CD4-positive, alpha-beta T cell treated with Interleukin-1 beta for 1 hour (primary cell): ENCODE measurements around the gene IDH2.
A peak's percentile ranks its signal among the peaks of the same experiment; 100 is the strongest.
"Not testable (repeated sequence)": the region's sequence is repeated elsewhere in the genome, so short reads cannot be mapped to it uniquely, and the experiment has no call there.

Experiments
- DNase-seq, 2 donors: peaks; one replicate each; pipeline ENCODE4 v3.0.0-alpha.2; 2020 to 2022

Gene IDH2

GRCh38 chr15:90101969-90102890 lies at the start of gene IDH2:
Gene IDH2 (minus strand): TSS chr15:90102468. CDS start chr15:90102390, 78 bp downstream.
- peak; percentile 71 for DNase-seq

- not testable (repeated sequence) for DNase-seq
These were observed 48.3 kb upstream of the IDH2 start for GRCh38 chr15:90150551-90150950.

GRCh38 chr15:90149609-90150340 lies 47.5 kb upstream of the IDH2 start:
- DNase-seq = no peak

- DNase-seq = not testable (repeated sequence)
These were observed 44.0 kb upstream of the IDH2 start for GRCh38 chr15:90146198-90146761.

- no peak for DNase-seq
These were observed 43.5 kb upstream of the IDH2 start for GRCh38 chr15:90145761-90146160.

- no peak for DNase-seq
These were observed 43.0 kb upstream of the IDH2 start for GRCh38 chr15:90145259-90145658.

GRCh38 chr15:90143166-90143655 lies 40.9 kb upstream of the IDH2 start:
- DNase-seq = peak; percentile 63 to 67

- DNase-seq = peak; percentile 44 to 58
These were observed 40.2 kb upstream of the IDH2 start for GRCh38 chr15:90142216-90143165.

GRCh38 chr15:90141646-90142045 lies 39.4 kb upstream of the IDH2 start:
- no peak for DNase-seq

- DNase-seq = peak in 1 of 2 donors; percentile 24
These were observed 37.3 kb upstream of the IDH2 start for GRCh38 chr15:90139549-90139948.

GRCh38 chr15:90138071-90138833 lies 36.0 kb upstream of the IDH2 start:
- DNase-seq = no peak

- no peak for DNase-seq
These were observed 30.2 kb upstream of the IDH2 start for GRCh38 chr15:90132437-90132836.

GRCh38 chr15:90131848-90132247 lies 29.6 kb upstream of the IDH2 start:
- no peak for DNase-seq

GRCh38 chr15:90130291-90130690 lies 28.0 kb upstream of the IDH2 start:
- no peak for DNase-seq

GRCh38 chr15:90126596-90127435 lies 24.5 kb upstream of the IDH2 start:
- no peak for DNase-seq

- DNase-seq = no peak
These were observed 23.8 kb upstream of the IDH2 start for GRCh38 chr15:90126022-90126421.

GRCh38 chr15:90124507-90124906 lies 22.2 kb upstream of the IDH2 start:
- DNase-seq = no peak

- no peak for DNase-seq
These were observed 18.8 kb upstream of the IDH2 start for GRCh38 chr15:90121086-90121485.

- DNase-seq = no peak
These were observed 17.1 kb upstream of the IDH2 start for GRCh38 chr15:90119367-90119766.

GRCh38 chr15:90115783-90116182 lies 13.5 kb upstream of the IDH2 start:
- DNase-seq = no peak
